ENCODE results near the gene SKP1. TPM values are rescaled to one million over a fixed set of nuclear protein-coding genes. Genes with fewer than 3 reads are reported as not detected.
A peak's percentile ranks its signal among the peaks of the same experiment; 100 is the strongest.

SKP1 gene
- total RNA-seq, 1 experiment from 2014 or later = 415 TPM

DNA sequence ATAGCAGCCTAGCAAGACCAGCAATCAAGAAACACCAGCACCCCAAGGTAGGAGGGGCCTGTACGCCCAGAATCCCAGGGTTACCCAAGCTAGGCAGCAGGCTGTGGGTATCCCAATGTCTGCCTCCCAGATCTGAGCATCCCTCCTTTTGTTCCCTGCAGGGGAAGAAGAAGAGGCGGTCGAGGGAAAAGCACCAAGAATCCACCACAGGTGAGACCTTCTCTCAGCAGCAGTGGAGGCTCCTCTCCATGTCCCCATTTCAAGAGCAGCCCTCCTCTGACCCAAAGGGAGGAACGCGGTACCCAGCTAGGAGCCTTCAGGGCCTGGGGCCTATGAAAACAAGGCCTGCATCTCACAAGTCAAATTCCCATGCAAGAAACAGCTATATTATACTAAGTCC, 33.3 kb downstream of the SKP1 start:
- no TSS peak for BruUV-seq (replicated peaks)
- ChIA-PET CTCF (interaction anchor here (0.5 to 19.8 kb wide), 11 partner anchors 8 to 1177 kb away, joined by 3 to 867 read pairs (median 3); no protein-coding TSS in a partner anchor), POLR2A (interaction anchor here (1.0 to 1.1 kb wide), 2 partner anchors 33 to 104 kb away, joined by 3 to 4 read pairs; partner anchors contain the start of gene SKP1)
- no peaks in the 10 kb centered on the region for H3K9me3 Mint-ChIP-seq (ENCODE audit: unreplicated experiment)
- intact Hi-C loops (cut with micrococcal nuclease) = no loop called here
- TF ChIP-seq CTCF (IDR thresholded peaks at IDR 0.05; ENCODE audit: unreplicated experiment) = no peak
- H3K27ac Mint-ChIP-seq (ENCODE audit: low read depth, unreplicated experiment) = no peak overlapping the region
- peaks cover 23% of the 10 kb centered on the region for H3K4me1 Mint-ChIP-seq (ENCODE audit: insufficient read depth, unreplicated experiment)
- H3K36me3 Mint-ChIP-seq (ENCODE audit: insufficient read depth, unreplicated experiment) = peaks cover 66% of the 10 kb centered on the region
- DNase-seq (ENCODE audit: unreplicated experiment) = no peak
- H3K4me3 Mint-ChIP-seq (ENCODE audit: unreplicated experiment) = no peak overlapping the region
- no peaks in the 10 kb centered on the region for H3K27me3 Mint-ChIP-seq (ENCODE audit: insufficient read depth, unreplicated experiment)

DNA sequence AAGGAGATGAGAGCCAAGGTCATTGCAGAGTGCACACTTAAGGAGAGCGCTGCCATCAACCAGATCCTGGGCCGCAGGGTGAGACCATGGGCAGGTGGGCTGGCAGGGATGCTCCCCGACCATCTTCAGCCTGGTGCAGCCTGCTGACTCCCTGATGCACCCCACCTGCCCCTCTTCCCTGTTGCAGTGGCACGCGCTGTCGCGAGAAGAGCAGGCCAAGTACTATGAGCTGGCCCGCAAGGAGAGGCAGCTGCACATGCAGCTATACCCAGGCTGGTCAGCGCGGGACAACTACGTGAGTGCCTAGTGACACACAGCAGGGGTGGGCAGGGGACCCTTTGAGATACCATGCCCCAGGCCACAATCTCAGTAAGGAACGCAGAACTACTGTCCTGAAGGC, 33.9 kb downstream of the SKP1 start:
- TF ChIP-seq CTCF (IDR thresholded peaks at IDR 0.05; ENCODE audit: unreplicated experiment) = no peak

GRCh38 chr5:134142052-134142451, 34.7 kb downstream of the SKP1 start:
- no TSS peak for BruUV-seq (replicated peaks)
- peak overlapping the region; percentile 60 for H3K27ac Mint-ChIP-seq (ENCODE audit: low read depth, unreplicated experiment)
- no peak overlapping the region for H3K4me3 Mint-ChIP-seq (ENCODE audit: unreplicated experiment)
- H3K4me1 Mint-ChIP-seq (ENCODE audit: insufficient read depth, unreplicated experiment) = peaks cover 23% of the 10 kb centered on the region
- no peaks in the 10 kb centered on the region for H3K27me3 Mint-ChIP-seq (ENCODE audit: insufficient read depth, unreplicated experiment)
- POLR2A ChIA-PET = interaction anchor here (2.3 to 4.5 kb wide), 3 partner anchors 11 to 101 kb away, joined by 11 to 44 read pairs (median 18); partner anchors contain the start of gene SKP1
- intact Hi-C loops (cut with micrococcal nuclease) = no loop called here
- CTCF ChIA-PET = interaction anchor here (0.6 to 19.8 kb wide), 4 partner anchors 10 to 597 kb away, joined by 3 to 867 read pairs (median 52); partner anchors contain the start of gene CAMLG
- H3K9me3 Mint-ChIP-seq (ENCODE audit: unreplicated experiment) = no peaks in the 10 kb centered on the region
- no peak for TF ChIP-seq CTCF (IDR thresholded peaks at IDR 0.05; ENCODE audit: unreplicated experiment)
- H3K36me3 Mint-ChIP-seq (ENCODE audit: insufficient read depth, unreplicated experiment) = peaks cover 62% of the 10 kb centered on the region
- no peak for DNase-seq (ENCODE audit: unreplicated experiment)

More for the DNA sequence above, 33.9 kb downstream of the SKP1 start:
- Mint-ChIP-seq H3K27me3 (ENCODE audit: insufficient read depth, unreplicated experiment) (no peaks in the 10 kb centered on the region), H3K4me1 (ENCODE audit: insufficient read depth, unreplicated experiment) (peaks cover 23% of the 10 kb centered on the region), H3K36me3 (ENCODE audit: insufficient read depth, unreplicated experiment) (peaks cover 65% of the 10 kb centered on the region), H3K4me3 (ENCODE audit: unreplicated experiment) (no peak overlapping the region), H3K9me3 (ENCODE audit: unreplicated experiment) (no peaks in the 10 kb centered on the region), H3K27ac (ENCODE audit: low read depth, unreplicated experiment) (no peak overlapping the region)
- intact Hi-C loops (cut with micrococcal nuclease) = no loop called here
- BruUV-seq (replicated peaks) = no TSS peak
- no peak for DNase-seq (ENCODE audit: unreplicated experiment)
- CTCF ChIA-PET = interaction anchor here (0.6 to 19.8 kb wide), 9 partner anchors 8 to 1873 kb away, joined by 3 to 867 read pairs (median 3); no protein-coding TSS in a partner anchor
- POLR2A ChIA-PET = interaction anchor here (1.0 to 1.1 kb wide), 2 partner anchors 34 to 103 kb away, joined by 3 to 4 read pairs; partner anchors contain the start of gene SKP1

DNA sequence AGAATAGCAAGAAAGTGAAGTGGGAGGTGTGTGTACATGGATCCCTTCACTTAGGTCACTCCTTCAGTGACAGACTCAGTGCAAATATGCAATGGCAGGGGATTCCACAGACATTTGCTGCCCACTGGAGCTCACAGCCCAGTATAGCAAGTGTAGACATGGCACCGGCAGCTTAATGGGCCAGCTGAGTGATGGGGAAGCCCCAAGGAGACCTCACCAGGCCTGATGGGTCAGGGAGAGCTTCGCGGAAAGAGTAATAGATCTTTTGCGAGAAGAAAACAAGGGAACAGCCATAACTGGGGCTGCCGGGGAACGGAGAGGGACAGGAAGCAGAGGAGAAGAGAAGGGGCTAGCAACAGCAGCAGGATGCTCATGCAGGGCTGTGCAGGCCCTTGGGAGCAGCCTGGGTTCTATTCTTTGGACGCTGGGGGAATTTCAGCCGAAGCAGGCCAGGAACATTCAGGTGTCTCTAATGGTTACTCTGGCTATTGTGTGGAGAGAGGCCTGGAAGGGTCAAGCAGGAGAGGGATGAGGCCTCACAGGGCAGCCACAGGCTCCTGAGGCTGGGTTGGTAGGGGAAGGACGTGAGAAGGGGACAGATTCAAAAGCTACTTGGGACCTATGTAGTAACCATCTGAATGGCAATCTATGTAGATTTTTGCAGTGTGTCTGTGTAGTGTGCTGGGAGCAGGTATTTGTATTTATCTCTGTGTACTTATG, 35.3 kb downstream of the SKP1 start:
- Mint-ChIP-seq H3K4me3 (ENCODE audit: unreplicated experiment) (no peak overlapping the region), H3K27me3 (ENCODE audit: insufficient read depth, unreplicated experiment) (no peaks in the 10 kb centered on the region), H3K27ac (ENCODE audit: low read depth, unreplicated experiment) (peak overlapping the region; percentile 60), H3K9me3 (ENCODE audit: unreplicated experiment) (no peaks in the 10 kb centered on the region), H3K4me1 (ENCODE audit: insufficient read depth, unreplicated experiment) (peaks cover 23% of the 10 kb centered on the region), H3K36me3 (ENCODE audit: insufficient read depth, unreplicated experiment) (peaks cover 65% of the 10 kb centered on the region)
- ChIA-PET CTCF (interaction anchor here (0.7 to 19.8 kb wide), 24 partner anchors 10 to 640 kb away, joined by 3 to 867 read pairs (median 6); no protein-coding TSS in a partner anchor), POLR2A (interaction anchor here (0.5 to 4.5 kb wide), 7 partner anchors 11 to 598 kb away, joined by 3 to 44 read pairs (median 3); partner anchors contain the start of gene SKP1)
- DNase-seq (ENCODE audit: unreplicated experiment) = no peak
- BruUV-seq (replicated peaks) = no TSS peak
- TF ChIP-seq CTCF (IDR thresholded peaks at IDR 0.05; ENCODE audit: unreplicated experiment) = no peak
- intact Hi-C loops (cut with micrococcal nuclease) = no loop called here
